Liver (tissue), 9 donors: Measurements from ENCODE around the gene EXOC3. TPM values are rescaled to one million over a fixed set of nuclear protein-coding genes. Genes with fewer than 3 reads are reported as not detected.

Experiments used
- DNase-seq: peaks from one replicate; pipeline ENCODE4 v3.0.0-alpha.2; 2017; ENCODE audit warnings: low spot score
- H3K27ac ChIP-seq, 2 donors: one replicate each; pipeline ENCODE4 v1.7.0; 2013; ENCODE audit warnings: inconsistent platforms in 2 of 2, low read length in 2 of 2, control low read depth in 1 of 2, low read depth in 1 of 2, mild to moderate bottlenecking in 1 of 2
- H3K27me3 ChIP-seq, 4 donors: one replicate each; pipeline versions ENCODE4 v1.6.1 to v1.7.0; 2013; ENCODE audit warnings: low read length in 3 of 4, inconsistent platforms in 1 of 4, mild to moderate bottlenecking in 1 of 4, moderate library complexity in 1 of 4; ENCODE audit not compliant: control insufficient read depth in 4 of 4, insufficient read depth in 4 of 4
- H3K36me3 ChIP-seq, 4 donors: one replicate each; pipeline versions ENCODE4 v1.6.1 to v1.7.0; 2013; ENCODE audit warnings: low read length in 3 of 4, mild to moderate bottlenecking in 3 of 4, low read depth in 1 of 4, moderate library complexity in 1 of 4; ENCODE audit not compliant: control insufficient read depth in 4 of 4, insufficient read depth in 3 of 4
- H3K4me1 ChIP-seq, 4 donors: one replicate each; pipeline versions ENCODE4 v1.6.1 to v1.7.0; 2013; ENCODE audit warnings: low read length in 3 of 4, mild to moderate bottlenecking in 3 of 4, moderate library complexity in 1 of 4; ENCODE audit not compliant: control insufficient read depth in 4 of 4, insufficient read depth in 4 of 4
- H3K4me3 ChIP-seq, 3 donors: one replicate each; pipeline versions ENCODE4 v1.6.1 to v1.7.0; 2013; ENCODE audit warnings: low read length in 3 of 3, control low read depth in 1 of 3, low read depth in 1 of 3, mild to moderate bottlenecking in 1 of 3
- H3K9ac ChIP-seq, 2 donors: one replicate each; pipeline ENCODE4 v1.7.0; 2013; ENCODE audit warnings: low read length in 2 of 2, mild to moderate bottlenecking in 2 of 2, moderate library complexity in 2 of 2, control low read depth in 1 of 2, low read depth in 1 of 2
- H3K9me3 ChIP-seq, 4 donors: one replicate each; pipeline versions ENCODE4 v1.6.1 to v1.7.0; 2013; ENCODE audit warnings: low read length in 3 of 4; ENCODE audit not compliant: control insufficient read depth in 4 of 4
- CTCF ChIP-seq: fragments of 150-350 bp; IDR thresholded peaks from 2 replicates; pipeline ENCODE4 v1.5.1; 2017; ENCODE audit warnings: improper control_type of control experiment, low read depth, low read length; ENCODE audit not compliant: missing input control
- EGR1 ChIP-seq, 2 donors: IDR thresholded peaks; 2 replicates each; pipeline ENCODE4 v1.6.1; 2016 to 2018; ENCODE audit warnings: antibody characterized with exemption in 2 of 2, low read depth in 2 of 2
- FOXA1 ChIP-seq: IDR thresholded peaks from 2 replicates; pipeline ENCODE4 v1.6.1; 2016; ENCODE audit warnings: antibody characterized with exemption
- FOXA2 ChIP-seq: IDR thresholded peaks from 2 replicates; pipeline ENCODE4 v1.6.1; 2016; ENCODE audit warnings: antibody characterized with exemption
- GABPA ChIP-seq, 2 donors: IDR thresholded peaks in 1 of 2; conservative IDR thresholded peaks in 1 of 2; 2 replicates each; pipeline ENCODE4 v1.6.1; 2016; ENCODE audit warnings: antibody characterized with exemption in 2 of 2, mild to moderate bottlenecking in 1 of 2, moderate library complexity in 1 of 2
- HNF4A ChIP-seq, 2 donors: conservative IDR thresholded peaks; 2 replicates each; pipeline ENCODE4 v1.6.1; 2016; ENCODE audit warnings: antibody characterized with exemption in 2 of 2, mild to moderate bottlenecking in 2 of 2
- HNF4G ChIP-seq: IDR thresholded peaks from 2 replicates; pipeline ENCODE4 v1.6.1; 2016; ENCODE audit warnings: antibody characterized with exemption
- JUND ChIP-seq, 2 donors: IDR thresholded peaks; 2 replicates each; pipeline ENCODE4 v1.6.1; 2016; ENCODE audit warnings: antibody characterized with exemption in 2 of 2
- NR2F2 ChIP-seq: IDR thresholded peaks from 2 replicates; pipeline ENCODE4 v1.6.1; 2016; ENCODE audit warnings: antibody characterized with exemption
- RAD21 ChIP-seq, 2 donors: IDR thresholded peaks; 2 replicates each; pipeline ENCODE4 v1.6.1; 2016; ENCODE audit warnings: antibody characterized with exemption in 2 of 2, mild to moderate bottlenecking in 2 of 2
- REST ChIP-seq: IDR thresholded peaks from 2 replicates; pipeline ENCODE4 v1.6.1; 2016; ENCODE audit warnings: antibody characterized with exemption, mild to moderate bottlenecking
- RXRA ChIP-seq, 2 donors: IDR thresholded peaks; 2 replicates each; pipeline ENCODE4 v1.6.1; 2017 to 2018; ENCODE audit warnings: antibody characterized with exemption in 2 of 2, mild to moderate bottlenecking in 1 of 2
- SP1 ChIP-seq: IDR thresholded peaks from 2 replicates; pipeline ENCODE4 v1.6.1; 2018; ENCODE audit warnings: antibody characterized with exemption, mild to moderate bottlenecking
- TAF1 ChIP-seq: conservative IDR thresholded peaks from 2 replicates; pipeline ENCODE4 v1.6.1; 2016; ENCODE audit warnings: antibody characterized with exemption, mild to moderate bottlenecking
- YY1 ChIP-seq: IDR thresholded peaks from 2 replicates; pipeline ENCODE4 v1.6.1; 2016; ENCODE audit warnings: antibody characterized with exemption, mild to moderate bottlenecking
- ZBTB33 ChIP-seq: IDR thresholded peaks from 2 replicates; pipeline ENCODE4 v1.6.1; 2016; ENCODE audit warnings: antibody characterized with exemption
- WGBS: extraction: QIAGEN DNeasy Blood & Tissue Kit; methylation state at CpG from one replicate; pipeline ENCODE4 v1.1.7; 2013; 5-methylcytosine and 5-hydroxymethylcytosine counted together
- polyA plus RNA-seq, 2 donors: library from polyadenylated mRNA; stranded (reverse) in 1 of 2; unstranded in 1 of 2; fragments of 200-250 nt in 1 of 2; fragments of >200 nt in 1 of 2; fragmentation: Nextera tagmentation in 1 of 2; extraction: Ambion mirVana in 1 of 2; gene quantifications; one replicate each; pipeline versions ENCODE4 v1.2.1 to v1.2.3, GENCODE V29; 2013 to 2015
- total RNA-seq, 2 donors: library from RNA; depleted of rRNA; stranded (reverse); fragments of >200 nt; gene quantifications; one replicate each; pipeline ENCODE4 v1.2.3, GENCODE V29; 2014
- TF ChIP-seq, protein P1 (sequence below): IDR thresholded peaks from 2 replicates; pipeline ENCODE4 v1.6.1; 2016; ENCODE audit warnings: antibody characterized with exemption
- donor health status: healthy.
- donor health status: healthy.
- donor health status: healthy.
- donor health status: healthy.
- donor health status: healthy.

The EXOC3 gene
- total and polyA plus RNA-seq, 4 donors = 12.4 to 23.9 (median 18.5) TPM

- DNase-seq = no peak
- TF ChIP-seq CTCF = no peak
- no peak for TF ChIP-seq NR2F2
- no peak for TF ChIP-seq HNF4A (conservative IDR thresholded peaks at IDR 0.05)
- TF ChIP-seq SP1 = no peak
- TF ChIP-seq ZBTB33 = no peak
- TF ChIP-seq, protein P1, sequence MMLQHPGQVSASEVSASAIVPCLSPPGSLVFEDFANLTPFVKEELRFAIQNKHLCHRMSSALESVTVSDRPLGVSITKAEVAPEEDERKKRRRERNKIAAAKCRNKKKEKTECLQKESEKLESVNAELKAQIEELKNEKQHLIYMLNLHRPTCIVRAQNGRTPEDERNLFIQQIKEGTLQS = no peak
- TF ChIP-seq FOXA2 = no peak
- no peak for TF ChIP-seq RAD21 (IDR thresholded peaks at IDR 0.05)
- TF ChIP-seq TAF1 = no peak
- TF ChIP-seq YY1 = no peak
- no peak for TF ChIP-seq REST
- TF ChIP-seq GABPA (IDR thresholded peaks at IDR 0.05 in 1 of 2, conservative IDR thresholded peaks at IDR 0.05 in 1 of 2) = no peak
- TF ChIP-seq HNF4G = no peak
- no peak for TF ChIP-seq EGR1 (IDR thresholded peaks at IDR 0.05; ENCODE audit: low read depth in 2 of 2)
- TF ChIP-seq FOXA1 = no peak
- TF ChIP-seq JUND (IDR thresholded peaks at IDR 0.05) = no peak
- no peak for TF ChIP-seq RXRA (IDR thresholded peaks at IDR 0.05)
- no peak overlapping the region for H3K27ac ChIP-seq
- H3K9me3 ChIP-seq = peaks cover 0 to 1% (median 0%) of the 10 kb centered on the region in 4 donors
- H3K4me3 ChIP-seq = no peak overlapping the region
- H3K4me1 ChIP-seq = no peaks in the 10 kb centered on the region
- no peak overlapping the region for H3K9ac ChIP-seq
- no peaks in the 10 kb centered on the region for H3K36me3 ChIP-seq
- H3K27me3 ChIP-seq = no peaks in the 10 kb centered on the region
- 80% methylated on average over 36 of the region's 36 CpGs for WGBS
Measured at GRCh38 chr5:502325-503079, 59.5 kb downstream of the EXOC3 start.
